Activated naive CD8-positive, alpha-beta T cell treated with anti-CD3 and anti-CD28 coated beads, Interleukin-2, amount 50 U/mL, for 24 hours (primary cell): ENCODE data around the gene CTSW.

Source experiments
- ATAC-seq: fragments of 150-1000 bp; cut with Tn5 transposase; one replicate; pipeline ENCODE4 v1.10.0; 2021
- DNase-seq: peaks from one replicate; pipeline ENCODE4 v3.0.0; 2021
- H3K27ac Mint-ChIP-seq: one replicate; pipeline ENCODE4 v1.8.0; 2021; ENCODE audit warnings: mild to moderate bottlenecking, mixed read lengths
- H3K27me3 Mint-ChIP-seq: one replicate; pipeline ENCODE4 v1.8.0; 2021; ENCODE audit warnings: mixed read lengths
- H3K36me3 Mint-ChIP-seq: one replicate; pipeline ENCODE4 v1.8.0; 2021; ENCODE audit warnings: low read depth, mixed read lengths
- H3K4me1 Mint-ChIP-seq: one replicate; pipeline ENCODE4 v1.8.0; 2021; ENCODE audit warnings: mixed read lengths
- H3K4me3 Mint-ChIP-seq: one replicate; pipeline ENCODE4 v1.8.0; 2021; ENCODE audit warnings: mild to moderate bottlenecking, moderate library complexity, mixed read lengths
- H3K9me3 Mint-ChIP-seq: one replicate; pipeline ENCODE4 v1.8.0; 2021; ENCODE audit warnings: mixed read lengths

CTSW gene

DNA sequence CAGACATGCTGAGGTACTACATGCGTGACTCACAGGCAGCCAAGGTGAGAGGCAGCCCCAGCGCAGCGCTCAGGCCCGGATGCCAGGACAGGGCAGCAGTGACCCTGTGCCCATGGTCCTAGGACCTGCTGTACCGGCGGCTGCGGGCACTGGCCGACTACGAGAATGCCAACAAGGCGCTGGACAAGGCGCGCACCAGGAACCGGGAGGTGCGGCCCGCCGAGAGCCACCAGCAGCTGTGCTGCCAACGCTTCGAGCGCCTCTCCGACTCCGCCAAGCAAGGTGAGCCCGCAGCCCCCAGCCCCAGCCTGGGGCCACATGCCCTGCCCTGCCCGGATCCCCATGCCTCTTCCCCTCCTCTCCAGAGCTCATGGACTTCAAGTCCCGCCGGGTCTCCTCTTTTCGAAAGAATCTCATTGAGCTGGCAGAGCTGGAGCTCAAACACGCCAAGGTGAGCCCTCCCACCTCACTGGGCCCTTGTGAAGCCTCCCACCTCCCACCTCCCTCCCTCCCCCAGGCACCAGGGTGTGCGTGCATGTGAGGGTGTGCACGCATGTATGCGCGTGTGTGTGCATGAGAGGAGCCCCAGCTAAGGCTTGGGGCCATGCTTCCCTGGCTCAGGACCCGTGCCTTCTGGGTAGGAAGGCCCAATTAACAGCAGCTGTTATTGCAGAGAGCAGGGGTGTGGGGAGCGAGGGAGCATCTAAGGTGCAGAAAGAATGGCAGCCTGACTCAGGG, 27.0 kb upstream of the CTSW start:
- peaks cover 26% of the 10 kb centered on the region for H3K4me1 Mint-ChIP-seq
- DNase-seq (no peak), ATAC-seq (no peak)
- no peak overlapping the region for H3K27ac Mint-ChIP-seq
- H3K9me3 Mint-ChIP-seq, result peaks cover 4% of the 10 kb centered on the region
- H3K4me3 Mint-ChIP-seq, result no peak overlapping the region
- H3K27me3 Mint-ChIP-seq, result no peaks in the 10 kb centered on the region
- peaks cover 52% of the 10 kb centered on the region for H3K36me3 Mint-ChIP-seq

DNA sequence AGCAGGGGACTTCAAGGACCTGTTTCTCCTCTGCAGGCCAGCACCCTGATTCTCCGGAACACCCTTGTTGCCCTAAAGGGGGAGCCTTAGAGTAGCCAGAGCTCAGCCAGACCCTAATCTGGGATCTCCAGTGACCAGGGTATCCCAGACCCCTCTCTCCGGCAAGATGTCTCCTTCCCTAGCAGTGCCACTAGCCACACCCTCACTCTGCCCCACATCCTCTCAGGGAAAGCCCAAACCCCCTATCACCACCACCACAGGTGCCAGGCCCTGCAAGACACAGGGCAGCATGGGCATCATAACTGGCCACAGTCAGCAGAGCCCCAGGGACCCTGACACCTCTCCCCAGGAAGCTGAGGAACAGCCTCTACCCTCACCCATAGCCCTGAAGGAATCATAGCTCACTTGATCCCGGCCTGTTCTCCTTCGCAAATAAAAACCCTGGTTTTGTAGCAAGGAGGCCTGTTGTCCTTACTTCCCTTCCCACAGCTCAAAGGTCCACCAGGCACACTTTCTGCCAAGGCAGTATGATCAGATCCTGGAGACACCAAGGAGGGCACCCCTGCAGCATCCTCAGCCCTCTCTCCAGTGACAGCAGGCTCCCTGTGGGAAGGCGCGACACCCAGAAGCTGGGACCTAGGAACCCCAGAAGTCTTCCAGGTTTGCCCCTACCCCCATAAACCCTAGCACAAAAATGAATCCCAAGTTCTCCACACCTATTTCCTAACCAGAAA, 26.2 kb upstream of the CTSW start:
- Mint-ChIP-seq H3K27me3 (no peaks in the 10 kb centered on the region), H3K9me3 (peaks cover 4% of the 10 kb centered on the region), H3K4me1 (peaks cover 28% of the 10 kb centered on the region), H3K27ac (no peak overlapping the region), H3K4me3 (peak overlapping the region; percentile 4), H3K36me3 (peaks cover 52% of the 10 kb centered on the region)
- DNase-seq, result no peak
- no peak for ATAC-seq

DNA sequence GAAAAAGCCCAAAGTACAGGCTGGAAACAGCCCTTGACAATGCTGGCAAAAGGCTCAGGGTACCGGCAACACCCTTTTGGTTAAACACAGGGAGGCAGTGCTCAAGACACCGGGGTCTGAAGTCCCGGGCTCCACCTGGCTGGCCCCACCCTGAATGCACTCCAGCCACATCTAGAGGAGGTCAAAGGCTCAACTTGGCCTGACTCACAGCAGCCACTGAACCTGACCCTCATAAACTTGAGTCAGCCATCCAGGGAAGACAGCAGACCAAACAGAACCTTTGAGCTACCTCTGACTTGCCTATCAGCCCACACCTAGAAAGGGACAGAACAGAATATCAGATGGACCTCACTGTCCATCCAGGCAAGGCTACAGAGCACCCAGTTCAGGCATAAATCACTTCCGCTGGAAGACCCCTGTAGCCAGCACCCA, 25.5 kb upstream of the CTSW start:
- Mint-ChIP-seq H3K27me3 (no peaks in the 10 kb centered on the region), H3K27ac (peak overlapping the region; percentile 68), H3K36me3 (peaks cover 52% of the 10 kb centered on the region), H3K9me3 (peaks cover 4% of the 10 kb centered on the region), H3K4me3 (peak overlapping the region; percentile 54), H3K4me1 (peaks cover 32% of the 10 kb centered on the region)
- ATAC-seq, result no peak
- no peak for DNase-seq

DNA sequence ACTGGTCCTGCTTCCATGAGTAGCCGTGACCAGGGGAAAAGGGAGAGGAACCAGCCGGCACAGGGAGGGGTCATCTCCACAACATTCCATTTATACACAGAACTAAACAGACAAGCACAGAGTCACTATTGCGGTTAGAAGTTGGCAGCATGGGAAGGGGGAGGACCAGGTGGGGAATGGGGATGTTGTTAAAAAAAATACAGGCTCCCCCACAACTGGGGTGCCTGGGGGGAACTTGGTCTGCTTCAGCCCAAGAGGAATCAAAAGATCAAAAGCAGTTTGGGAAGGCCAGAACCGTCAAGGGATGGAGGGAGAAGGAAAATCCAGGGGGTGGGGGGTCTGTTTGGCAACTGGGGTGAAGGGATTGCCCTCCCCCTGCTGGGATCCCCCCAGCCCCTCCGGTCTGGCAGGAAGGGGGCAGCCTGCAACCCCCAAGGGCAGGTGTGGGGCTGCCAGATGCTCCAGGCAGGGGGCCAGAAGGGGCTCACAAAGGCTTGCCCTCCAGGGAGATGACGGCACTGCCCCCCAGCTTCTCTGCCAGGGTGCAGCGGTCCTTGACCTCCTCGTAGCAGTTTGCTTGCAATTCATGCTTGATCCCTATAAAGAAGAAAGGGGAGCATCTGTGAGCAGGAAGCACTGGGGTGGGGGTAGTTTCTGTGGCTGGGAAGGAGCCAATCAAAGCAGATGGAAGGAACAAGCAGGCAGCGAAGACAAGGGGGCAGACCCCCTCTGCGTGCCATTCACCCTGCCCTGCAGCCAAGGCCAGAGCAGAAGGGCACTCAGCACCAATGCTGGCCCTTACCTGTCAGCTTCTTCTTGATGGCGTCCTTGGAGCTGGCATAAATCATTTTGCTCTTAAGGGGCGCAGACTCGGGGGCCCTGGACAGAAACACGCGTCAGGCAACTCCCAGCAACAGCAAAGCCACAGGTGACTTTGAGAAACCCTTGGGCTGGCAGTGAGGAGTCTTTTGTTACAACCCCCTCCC, 24.5 kb upstream of the CTSW start:
- H3K36me3 Mint-ChIP-seq, result peaks cover 52% of the 10 kb centered on the region

DNA sequence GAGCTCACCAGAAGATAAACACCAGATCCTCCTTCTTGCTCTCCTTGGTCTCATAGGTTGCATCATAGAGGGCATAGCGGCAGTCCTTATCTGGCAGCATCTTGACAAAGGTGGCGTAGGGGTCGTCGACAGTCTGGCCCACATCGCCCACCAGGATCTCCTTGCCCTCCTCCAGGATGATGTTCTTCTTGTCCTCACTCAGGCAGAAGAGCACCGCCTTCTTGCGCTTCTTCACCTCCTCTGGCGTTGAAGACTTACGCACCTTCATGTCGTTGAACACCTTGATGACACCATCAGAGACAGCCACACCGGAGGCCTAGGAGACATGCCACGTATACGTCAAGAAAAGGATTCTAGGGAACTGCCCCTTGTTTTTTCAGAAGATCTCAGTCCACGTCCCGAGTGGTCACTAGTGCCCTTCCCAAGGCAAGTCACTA, 23.7 kb upstream of the CTSW start:
- Mint-ChIP-seq H3K4me1 (peaks cover 38% of the 10 kb centered on the region), H3K27ac (peak overlapping the region; percentile 92), H3K4me3 (peak overlapping the region; percentile 97), H3K9me3 (peaks cover 4% of the 10 kb centered on the region), H3K27me3 (no peaks in the 10 kb centered on the region), H3K36me3 (peaks cover 53% of the 10 kb centered on the region)
- no peak for DNase-seq
- no peak for ATAC-seq

More for the DNA sequence above, 24.5 kb upstream of the CTSW start:
- Mint-ChIP-seq H3K27me3 (no peaks in the 10 kb centered on the region), H3K4me3 (peak overlapping the region; percentile 97), H3K4me1 (peaks cover 36% of the 10 kb centered on the region), H3K9me3 (peaks cover 4% of the 10 kb centered on the region), H3K27ac (peak overlapping the region; percentile 92)
- ATAC-seq, result no peak
- no peak for DNase-seq

DNA sequence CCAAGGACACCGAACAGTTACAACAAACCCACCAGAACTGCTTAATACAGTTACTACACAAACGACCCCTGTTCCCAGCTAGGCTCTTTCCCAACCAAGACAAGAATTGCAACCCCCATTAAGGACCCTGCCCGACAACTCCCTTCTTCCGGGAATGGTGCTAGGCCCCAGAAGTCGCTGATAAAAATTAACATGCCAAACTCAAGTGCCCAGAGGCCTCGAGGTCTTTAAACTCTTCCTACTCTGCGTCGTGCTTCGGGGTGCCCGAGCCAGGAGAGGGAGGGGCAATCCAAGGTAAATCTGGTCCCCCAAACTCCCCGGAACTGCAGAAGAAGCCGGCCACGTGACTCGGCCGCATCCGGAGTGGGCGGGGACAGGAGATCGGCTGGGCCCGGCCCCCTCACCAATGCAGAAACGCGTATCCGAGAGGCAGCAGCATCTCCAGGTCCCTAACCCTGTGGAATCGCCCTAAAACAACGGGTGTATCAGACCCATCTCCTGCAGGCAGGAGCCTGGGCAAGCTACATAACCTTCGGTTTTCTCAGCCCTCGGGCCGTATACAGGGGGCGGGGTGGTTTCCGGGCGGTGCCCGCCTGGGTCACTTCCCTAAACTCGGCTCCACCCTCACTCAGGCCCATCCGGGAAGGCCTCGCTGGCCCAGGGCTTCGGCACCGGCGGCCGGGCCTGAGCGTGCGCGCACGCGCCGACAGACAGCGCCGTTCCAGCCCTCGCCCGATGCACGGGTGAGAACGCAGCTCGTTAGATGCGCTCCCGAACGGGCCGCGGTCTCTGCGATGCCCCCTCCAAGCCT, 22.7 kb upstream of the CTSW start:
- peak overlapping the region; percentile 92 for H3K27ac Mint-ChIP-seq
- H3K4me1 Mint-ChIP-seq, result peaks cover 46% of the 10 kb centered on the region
- ATAC-seq, result peak; percentile 5
- DNase-seq, result peak; percentile 88
- no peaks in the 10 kb centered on the region for H3K9me3 Mint-ChIP-seq
- peaks cover 54% of the 10 kb centered on the region for H3K36me3 Mint-ChIP-seq
- H3K27me3 Mint-ChIP-seq, result no peaks in the 10 kb centered on the region
- H3K4me3 Mint-ChIP-seq, result peak overlapping the region; percentile 97

DNA sequence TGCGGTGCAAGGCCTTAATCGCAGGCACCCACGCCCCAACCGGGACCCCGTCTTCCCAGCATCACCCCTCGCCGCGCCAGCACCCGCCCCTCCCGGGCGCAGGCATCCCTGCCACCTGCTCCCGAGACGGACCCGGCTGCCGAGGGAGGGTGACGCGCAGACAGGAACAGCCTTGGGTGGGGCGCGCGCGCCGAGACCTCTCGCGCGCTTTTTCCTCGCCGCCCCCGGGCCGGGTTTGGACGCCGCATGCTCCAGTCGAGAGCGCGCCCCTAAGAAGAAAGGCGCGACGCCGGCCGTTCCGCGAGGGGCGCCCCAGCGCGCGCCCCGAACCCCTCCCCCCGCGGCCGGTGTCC, 22.2 kb upstream of the CTSW start:
- peak overlapping the region; percentile 97 for H3K4me3 Mint-ChIP-seq
- H3K27ac Mint-ChIP-seq, result no peak overlapping the region
- peaks cover 49% of the 10 kb centered on the region for H3K36me3 Mint-ChIP-seq
- no peak for ATAC-seq
- H3K4me1 Mint-ChIP-seq, result peaks cover 48% of the 10 kb centered on the region
- no peaks in the 10 kb centered on the region for H3K27me3 Mint-ChIP-seq
- DNase-seq, result no peak
- H3K9me3 Mint-ChIP-seq, result no peaks in the 10 kb centered on the region

DNA sequence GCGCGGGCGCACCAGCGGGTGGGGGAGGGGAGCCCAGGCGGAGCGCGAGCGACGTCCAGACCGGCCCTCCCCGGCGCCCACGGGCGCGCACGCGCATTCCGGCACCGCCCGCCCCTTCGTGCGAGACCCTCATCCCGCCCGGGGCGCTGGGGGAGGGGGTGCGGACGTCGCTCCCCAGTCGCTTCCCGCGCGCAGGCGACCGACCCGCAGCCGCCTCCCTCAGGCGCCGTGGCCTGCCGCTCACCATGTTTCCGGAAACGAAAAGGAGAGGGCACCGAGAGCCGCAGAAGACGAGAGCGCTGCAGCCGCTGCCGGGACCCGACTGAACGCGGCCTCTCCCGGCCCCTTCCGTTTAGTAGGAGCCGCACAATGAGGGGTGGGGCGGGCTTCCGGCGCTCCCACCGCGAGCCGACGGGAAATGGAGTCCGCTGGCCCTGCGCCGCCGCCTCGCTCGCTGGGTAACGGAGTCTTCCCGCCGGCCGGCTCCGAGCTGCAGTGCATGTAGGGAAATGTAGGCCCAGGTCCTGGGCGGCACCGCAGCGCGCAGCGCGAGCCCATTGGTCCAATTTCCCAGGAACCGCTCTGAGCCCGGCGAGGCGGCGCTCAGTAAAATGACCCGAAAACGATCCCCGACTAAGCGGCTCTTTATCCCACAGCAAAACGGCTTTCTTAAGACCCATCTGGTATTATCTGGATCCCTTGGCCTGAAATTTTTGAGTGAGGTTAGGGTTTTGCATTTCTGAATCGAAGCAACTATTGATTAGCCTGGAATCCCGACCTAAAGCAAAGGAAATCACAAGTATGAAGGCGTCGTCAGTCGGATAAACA, 21.6 kb upstream of the CTSW start, which contains the start of gene CFL1:
Gene CFL1 (minus strand): TSS at position 328 of the 828 bp plus-strand sequence. CDS start 81 bp downstream, at position 247.
- ATAC-seq (peak; percentile 68), DNase-seq (peak; percentile 97)
- Mint-ChIP-seq H3K27me3 (no peaks in the 10 kb centered on the region), H3K36me3 (peaks cover 51% of the 10 kb centered on the region), H3K9me3 (no peaks in the 10 kb centered on the region), H3K27ac (peak within 1 kb of the TSS; percentile 94), H3K4me3 (peak within 1 kb of the TSS; percentile 97), H3K4me1 (peaks cover 52% of the 10 kb centered on the region)

DNA sequence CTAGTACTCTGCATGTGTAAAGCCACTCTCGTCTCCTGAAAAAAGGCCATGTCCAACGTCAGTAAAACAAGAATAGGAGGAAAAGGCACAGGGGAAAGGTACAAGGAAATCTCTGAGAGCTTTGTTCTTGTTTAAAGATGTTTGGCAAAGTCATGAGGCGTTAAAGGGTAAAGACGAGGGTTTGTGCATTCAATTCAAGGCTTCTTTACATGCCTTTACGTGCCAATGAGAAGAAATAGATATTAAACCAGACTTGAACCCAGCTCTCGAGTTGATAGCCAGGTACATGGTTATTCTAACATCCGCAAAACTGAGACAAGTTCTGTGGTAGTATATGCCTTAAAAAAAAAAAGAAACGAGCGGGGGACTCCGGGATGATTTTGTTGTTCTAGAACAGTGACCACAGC, 21.0 kb upstream of the CTSW start:
- H3K36me3 Mint-ChIP-seq, result peaks cover 45% of the 10 kb centered on the region
- no peaks in the 10 kb centered on the region for H3K27me3 Mint-ChIP-seq
- peaks cover 52% of the 10 kb centered on the region for H3K4me1 Mint-ChIP-seq
- no peaks in the 10 kb centered on the region for H3K9me3 Mint-ChIP-seq
- peak overlapping the region; percentile 95 for H3K4me3 Mint-ChIP-seq
- peak overlapping the region; percentile 94 for H3K27ac Mint-ChIP-seq
- DNase-seq (no peak), ATAC-seq (no peak)

DNA sequence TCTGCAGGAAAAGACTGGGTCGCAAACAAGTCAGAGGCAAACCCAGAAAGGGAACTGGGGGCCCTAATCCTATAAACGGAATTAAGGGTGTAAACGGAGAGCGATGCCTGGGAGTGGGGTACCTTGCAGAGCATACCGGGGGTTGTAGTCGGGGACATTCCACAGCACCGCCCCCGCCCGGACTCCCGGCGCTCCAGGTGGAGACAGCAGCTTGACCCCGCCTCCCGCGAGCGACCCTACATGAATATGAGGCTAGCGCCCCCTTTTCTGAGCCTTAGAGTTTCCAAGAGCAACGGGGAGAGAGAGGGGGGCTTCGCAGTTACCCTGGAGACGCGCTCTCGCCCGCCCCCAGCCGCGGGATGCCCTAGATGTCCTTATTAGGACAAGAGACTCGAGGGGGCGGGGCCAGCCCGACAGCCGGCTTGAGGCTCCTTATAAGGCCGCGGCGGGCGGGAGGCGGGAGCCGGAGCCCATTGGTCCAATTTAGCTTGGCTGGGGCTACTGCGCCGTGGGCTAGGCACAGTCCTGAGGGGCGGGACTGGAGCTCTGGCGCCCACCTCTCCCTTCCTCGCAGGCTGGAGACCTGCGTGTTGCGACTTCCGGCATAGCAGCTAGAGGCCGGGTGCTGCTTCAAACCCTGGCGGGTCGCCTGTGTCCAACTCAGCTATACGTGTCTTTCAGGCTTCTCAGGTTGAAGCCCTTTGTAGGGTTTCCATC, 20.4 kb upstream of the CTSW start:
- Mint-ChIP-seq H3K27ac (peak overlapping the region; percentile 94), H3K4me3 (peak overlapping the region; percentile 95), H3K9me3 (no peaks in the 10 kb centered on the region), H3K4me1 (peaks cover 50% of the 10 kb centered on the region), H3K27me3 (no peaks in the 10 kb centered on the region), H3K36me3 (peaks cover 40% of the 10 kb centered on the region)
- ATAC-seq (peak; percentile 75), DNase-seq (peak; percentile 98)

DNA sequence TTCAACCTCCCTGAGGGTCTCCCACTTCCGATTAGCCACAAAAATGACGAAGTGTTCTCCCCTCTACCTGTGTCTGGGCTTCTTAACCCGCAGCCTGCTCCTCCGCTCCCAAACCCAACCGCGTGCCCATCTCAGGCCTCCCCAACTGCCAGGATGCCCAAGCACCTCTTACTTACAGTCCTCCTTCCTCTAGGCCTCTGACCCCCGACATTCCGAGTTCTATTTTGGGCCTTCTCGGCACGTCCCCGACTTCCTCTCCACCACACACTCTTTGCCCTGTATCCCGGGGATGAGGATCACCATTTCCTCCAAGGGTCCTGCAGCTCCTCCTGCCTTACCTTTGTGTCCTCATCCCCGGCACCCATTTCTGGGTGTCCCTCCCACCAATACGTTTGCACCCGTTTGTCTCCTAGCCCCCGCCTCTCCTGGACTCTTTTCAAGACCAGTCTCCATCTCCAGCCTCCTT, 19.8 kb upstream of the CTSW start:
- DNase-seq (peak; percentile 57), ATAC-seq (no peak)
- Mint-ChIP-seq H3K36me3 (peaks cover 34% of the 10 kb centered on the region), H3K27me3 (no peaks in the 10 kb centered on the region), H3K9me3 (no peaks in the 10 kb centered on the region), H3K27ac (peak overlapping the region; percentile 94), H3K4me1 (peaks cover 44% of the 10 kb centered on the region), H3K4me3 (peak overlapping the region; percentile 95)
